PC-9 (cell line): ENCODE measurements around the gene AP4B1.
"Not testable (repeated sequence)": the region's sequence is repeated elsewhere in the genome, so short reads cannot be mapped to it uniquely, and the experiment has no call there.

ENCODE experiments used
- EZH2 ChIP-seq: fragments of 200-600 bp; sonication (generic); IDR thresholded peaks from 2 replicates; pipeline ENCODE4 v1.8.0; 2017; ENCODE audit warnings: antibody characterized with exemption, low read depth
- TF ChIP-seq, protein P1 (sequence below): fragments of 200-600 bp; sonication (generic); conservative IDR thresholded peaks from 2 replicates; pipeline ENCODE4 v1.6.1; 2017; ENCODE audit warnings: mixed run types, antibody characterized with exemption, mild to moderate bottlenecking, moderate library complexity

DNA sequence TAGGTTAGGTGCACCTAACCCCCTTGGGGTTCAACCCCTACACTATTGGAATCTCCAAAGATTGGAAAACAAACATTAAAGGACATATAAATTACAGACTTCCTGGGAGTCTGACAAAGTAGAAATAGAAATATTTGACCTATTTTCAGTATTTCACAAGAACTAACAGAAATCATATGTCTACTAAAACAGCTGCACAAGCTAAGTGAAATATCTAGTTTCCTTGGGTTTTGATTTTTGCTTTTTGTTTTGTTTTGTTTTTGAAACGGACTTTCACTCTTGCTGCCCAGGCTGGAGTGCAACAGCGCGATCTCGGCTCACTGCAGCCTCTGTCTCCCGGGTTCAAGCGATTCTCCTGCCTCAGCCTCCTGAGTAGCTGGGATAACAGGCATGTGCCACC, 51.9 kb downstream of the AP4B1 start:
- TF ChIP-seq, protein P1, sequence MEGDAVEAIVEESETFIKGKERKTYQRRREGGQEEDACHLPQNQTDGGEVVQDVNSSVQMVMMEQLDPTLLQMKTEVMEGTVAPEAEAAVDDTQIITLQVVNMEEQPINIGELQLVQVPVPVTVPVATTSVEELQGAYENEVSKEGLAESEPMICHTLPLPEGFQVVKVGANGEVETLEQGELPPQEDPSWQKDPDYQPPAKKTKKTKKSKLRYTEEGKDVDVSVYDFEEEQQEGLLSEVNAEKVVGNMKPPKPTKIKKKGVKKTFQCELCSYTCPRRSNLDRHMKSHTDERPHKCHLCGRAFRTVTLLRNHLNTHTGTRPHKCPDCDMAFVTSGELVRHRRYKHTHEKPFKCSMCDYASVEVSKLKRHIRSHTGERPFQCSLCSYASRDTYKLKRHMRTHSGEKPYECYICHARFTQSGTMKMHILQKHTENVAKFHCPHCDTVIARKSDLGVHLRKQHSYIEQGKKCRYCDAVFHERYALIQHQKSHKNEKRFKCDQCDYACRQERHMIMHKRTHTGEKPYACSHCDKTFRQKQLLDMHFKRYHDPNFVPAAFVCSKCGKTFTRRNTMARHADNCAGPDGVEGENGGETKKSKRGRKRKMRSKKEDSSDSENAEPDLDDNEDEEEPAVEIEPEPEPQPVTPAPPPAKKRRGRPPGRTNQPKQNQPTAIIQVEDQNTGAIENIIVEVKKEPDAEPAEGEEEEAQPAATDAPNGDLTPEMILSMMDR = not testable (repeated sequence)
- not testable (repeated sequence) for TF ChIP-seq EZH2
